ENCODE results near the gene PTDSS2. TPM values are rescaled to one million over a fixed set of nuclear protein-coding genes. Genes with fewer than 3 reads are reported as not detected.

PTDSS2 gene
- total and polyA plus RNA-seq, 2 of the 13 experiments (the other 11 are each of a cell fraction or from before 2014, with no cell fraction given) = 21.7 to 26.4 TPM

DNA sequence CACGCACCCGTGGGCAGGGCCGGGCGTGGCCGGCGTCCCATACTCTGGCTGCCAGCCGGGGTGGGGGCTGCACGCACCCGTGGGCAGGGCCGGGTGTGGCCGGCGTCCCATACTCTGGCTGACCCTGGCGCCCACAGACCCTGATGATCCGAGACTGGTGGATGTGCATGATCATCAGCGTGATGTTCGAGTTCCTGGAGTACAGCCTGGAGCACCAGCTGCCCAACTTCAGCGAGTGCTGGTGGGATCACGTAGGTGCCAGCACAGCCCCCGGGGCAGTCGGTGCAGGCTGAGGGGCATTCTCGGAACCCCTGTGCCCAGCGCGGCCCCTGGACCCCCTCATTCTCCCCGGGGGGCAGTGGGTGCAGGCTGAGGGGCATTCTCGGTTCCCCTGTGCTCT lies 38.0 kb downstream of the PTDSS2 start:
- CTCF ChIA-PET (ENCODE audit: low intra/inter-chr PET ratio, low total read pairs) = no interaction called here
- no peak for DNase-seq (ENCODE audit: low spot score)
- no peak overlapping the region for H3K27ac ChIP-seq (ENCODE audit: extremely low read length, insufficient read depth, low read length)
- in situ Hi-C loops (cut with HindIII; ENCODE audit: extremely low pct_ligation_motif_present, low pct_unique_long_range_greater_than_20kb) (no loop called here), intact Hi-C loops (cut with micrococcal nuclease; ENCODE audit: unreplicated experiment) (no loop called here)
- H3K27me3 ChIP-seq (ENCODE audit: control insufficient read depth in 1 of 2, insufficient read depth in 2 of 2, low read length in 2 of 2) = no peaks in the 10 kb centered on the region
- no peaks in the 10 kb centered on the region for H3K4me1 ChIP-seq (ENCODE audit: insufficient read depth, low read length)
- POLR2A ChIA-PET = no interaction called here
- no peak overlapping the region for H3K4me3 ChIP-seq (replicated peaks in 1 of 3; ENCODE audit: insufficient read depth in 1 of 3, low read depth in 2 of 3, low read length in 3 of 3)
- no peak overlapping the region for H2AFZ ChIP-seq (ENCODE audit: low read length)
- no peak for FAIRE-seq
- H3K9ac ChIP-seq (ENCODE audit: insufficient read depth, low read depth, low read length) = no peak overlapping the region
- no peaks in the 10 kb centered on the region for H3K9me3 ChIP-seq (ENCODE audit: low read length)
- WGBS (ENCODE audit: low lambda C conversion rate) = 93% methylated on average over 7 of the region's 25 CpGs
- no peak overlapping the region for H3K4me2 ChIP-seq (ENCODE audit: low read depth, low read length)
- no peaks in the 10 kb centered on the region for H4K20me1 ChIP-seq (ENCODE audit: insufficient read depth, low read length)
- ATAC-seq = no peak
- H3K79me2 ChIP-seq (ENCODE audit: insufficient read depth, low read length) = peaks cover 5% of the 10 kb centered on the region
- no TSS peak for BruUV-seq (replicated peaks)
- H3K36me3 ChIP-seq (replicated peaks in 1 of 2; ENCODE audit: control insufficient read depth in 1 of 2, insufficient read depth in 2 of 2, low read length in 2 of 2) = peaks cover 5 to 11% of the 10 kb centered on the region in 2 experiments; a peak in 1 of 5 replicates
- TF ChIP-seq RBM22 (optimal IDR thresholded peaks at IDR 0.05; ENCODE audit: low read length) (no peak), ZNF619 (CRISPR knock-in tag; IDR thresholded peaks at IDR 0.05) (no peak), FUBP1 (CRISPR knock-in tag; IDR thresholded peaks at IDR 0.05; ENCODE audit: borderline replicate concordance) (no peak), ZNF407 (CRISPR knock-in tag; IDR thresholded peaks at IDR 0.05; ENCODE audit: not compliant biosample characterization) (no peak), U2AF1 (optimal IDR thresholded peaks at IDR 0.05; ENCODE audit: low read depth, low read length) (no peak)
- TF ChIP-seq, protein P1, sequence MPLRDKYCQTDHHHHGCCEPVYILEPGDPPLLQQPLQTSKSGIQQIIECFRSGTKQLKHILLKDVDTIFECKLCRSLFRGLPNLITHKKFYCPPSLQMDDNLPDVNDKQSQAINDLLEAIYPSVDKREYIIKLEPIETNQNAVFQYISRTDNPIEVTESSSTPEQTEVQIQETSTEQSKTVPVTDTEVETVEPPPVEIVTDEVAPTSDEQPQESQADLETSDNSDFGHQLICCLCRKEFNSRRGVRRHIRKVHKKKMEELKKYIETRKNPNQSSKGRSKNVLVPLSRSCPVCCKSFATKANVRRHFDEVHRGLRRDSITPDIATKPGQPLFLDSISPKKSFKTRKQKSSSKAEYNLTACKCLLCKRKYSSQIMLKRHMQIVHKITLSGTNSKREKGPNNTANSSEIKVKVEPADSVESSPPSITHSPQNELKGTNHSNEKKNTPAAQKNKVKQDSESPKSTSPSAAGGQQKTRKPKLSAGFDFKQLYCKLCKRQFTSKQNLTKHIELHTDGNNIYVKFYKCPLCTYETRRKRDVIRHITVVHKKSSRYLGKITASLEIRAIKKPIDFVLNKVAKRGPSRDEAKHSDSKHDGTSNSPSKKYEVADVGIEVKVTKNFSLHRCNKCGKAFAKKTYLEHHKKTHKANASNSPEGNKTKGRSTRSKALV (CRISPR knock-in tag; IDR thresholded peaks at IDR 0.05) = no peak
- TF ChIP-seq, protein P2, sequence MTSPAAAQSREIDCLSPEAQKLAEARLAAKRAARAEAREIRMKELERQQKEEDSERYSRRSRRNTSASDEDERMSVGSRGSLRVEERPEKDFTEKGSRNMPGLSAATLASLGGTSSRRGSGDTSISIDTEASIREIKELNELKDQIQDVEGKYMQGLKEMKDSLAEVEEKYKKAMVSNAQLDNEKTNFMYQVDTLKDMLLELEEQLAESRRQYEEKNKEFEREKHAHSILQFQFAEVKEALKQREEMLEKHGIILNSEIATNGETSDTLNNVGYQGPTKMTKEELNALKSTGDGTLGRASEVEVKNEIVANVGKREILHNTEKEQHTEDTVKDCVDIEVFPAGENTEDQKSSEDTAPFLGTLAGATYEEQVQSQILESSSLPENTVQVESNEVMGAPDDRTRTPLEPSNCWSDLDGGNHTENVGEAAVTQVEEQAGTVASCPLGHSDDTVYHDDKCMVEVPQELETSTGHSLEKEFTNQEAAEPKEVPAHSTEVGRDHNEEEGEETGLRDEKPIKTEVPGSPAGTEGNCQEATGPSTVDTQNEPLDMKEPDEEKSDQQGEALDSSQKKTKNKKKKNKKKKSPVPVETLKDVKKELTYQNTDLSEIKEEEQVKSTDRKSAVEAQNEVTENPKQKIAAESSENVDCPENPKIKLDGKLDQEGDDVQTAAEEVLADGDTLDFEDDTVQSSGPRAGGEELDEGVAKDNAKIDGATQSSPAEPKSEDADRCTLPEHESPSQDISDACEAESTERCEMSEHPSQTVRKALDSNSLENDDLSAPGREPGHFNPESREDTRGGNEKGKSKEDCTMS (CRISPR knock-in tag; conservative IDR thresholded peaks at IDR 0.05) = no peak
